ENCODE data around the gene CD22. TPM values are rescaled to one million over a fixed set of nuclear protein-coding genes. Genes with fewer than 3 reads are reported as not detected.

CD22 gene
- total and polyA plus RNA-seq, 2 donors (not counting 3 experiments of a cell fraction or from before 2014, with no cell fraction given): not detected

GRCh38 chr19:35345671-35346111, 16.7 kb downstream of the CD22 start:
- CTCF ChIA-PET: no interaction called here

More at GRCh38 chr19:35345671-35346111, 16.7 kb downstream of the CD22 start:
- H3K4me2 ChIP-seq (ENCODE audit: insufficient read depth, low read length): no peak overlapping the region
- H3K4me1 ChIP-seq (ENCODE audit: control insufficient read depth, extremely low read depth, insufficient read depth, low read length): no peaks in the 10 kb centered on the region
- H3K27ac ChIP-seq (ENCODE audit: insufficient read depth, low read depth, low read length): no peak overlapping the region
- no peaks in the 10 kb centered on the region for H3K9me1 ChIP-seq (replicated peaks; ENCODE audit: control insufficient read depth, extremely low read depth, insufficient read depth, low read length)
- H3K9me3 ChIP-seq (replicated peaks; ENCODE audit: control insufficient read depth, insufficient read depth, low read length): no peaks in the 10 kb centered on the region
- H3K27me3 ChIP-seq (ENCODE audit: control insufficient read depth in 2 of 2, insufficient read depth in 2 of 2, low read length in 2 of 2): no peaks in the 10 kb centered on the region
- H3K4me3 ChIP-seq (replicated peaks in 1 of 3; ENCODE audit: insufficient read depth in 1 of 3, low read depth in 1 of 3, low read length in 3 of 3): no peak overlapping the region
- no TSS peak for BruUV-seq (replicated peaks)
- DNase-seq (ENCODE audit: low read depth, low spot score) (no peak), FAIRE-seq (no peak)
- H2AFZ ChIP-seq (ENCODE audit: low read depth, low read length): no peak overlapping the region
- dilution Hi-C loops (cut with MboI; ENCODE audit: extremely low pct_ligation_motif_present, low sequenced_read_pairs) (no loop called here), intact Hi-C loops (cut with micrococcal nuclease) (no loop called here)
- TF ChIP-seq GATA2 (IDR thresholded peaks at IDR 0.05; ENCODE audit: insufficient read depth, insufficient read length, low read depth, low read length): no peak
- no peak for TF ChIP-seq EZH2 (IDR thresholded peaks at IDR 0.05; ENCODE audit: borderline replicate concordance, low read depth, low read length, severe bottlenecking)
- TF ChIP-seq MAX (IDR thresholded peaks at IDR 0.05; ENCODE audit: insufficient read depth, insufficient read length): no peak
- TF ChIP-seq CTCF (IDR thresholded peaks at IDR 0.05; ENCODE audit: extremely low read depth in 1 of 2, insufficient read depth in 1 of 2, low read depth in 1 of 2, low read length in 2 of 2): no peak
- no peak for TF ChIP-seq FOS (IDR thresholded peaks at IDR 0.05; ENCODE audit: borderline replicate concordance, insufficient read depth, low read length)
- no peak for TF ChIP-seq POLR2AphosphoS5 (IDR thresholded peaks at IDR 0.05; ENCODE audit: insufficient read depth, low read depth, low read length)
- TF ChIP-seq POLR2A (IDR thresholded peaks at IDR 0.05; ENCODE audit: low read depth, low read length): no peak
- TF ChIP-seq MYC (IDR thresholded peaks at IDR 0.05; ENCODE audit: low read depth, low read length): no peak
- no peak for TF ChIP-seq JUN (IDR thresholded peaks at IDR 0.05; ENCODE audit: borderline replicate concordance, insufficient read depth, insufficient read length, low read depth)
- H4K20me1 ChIP-seq (replicated peaks; ENCODE audit: control insufficient read depth, extremely low read depth, insufficient read depth, low read length): no peaks in the 10 kb centered on the region
- H3K36me3 ChIP-seq (ENCODE audit: control insufficient read depth in 2 of 2, extremely low read depth in 1 of 2, insufficient read depth in 2 of 2, low read length in 2 of 2): no peaks in the 10 kb centered on the region
- no peaks in the 10 kb centered on the region for H3K79me2 ChIP-seq (ENCODE audit: control insufficient read depth, insufficient read depth, low read length)
- H3K9ac ChIP-seq (replicated peaks; ENCODE audit: extremely low read depth, insufficient read depth, low read length): no peak overlapping the region
- POLR2A ChIA-PET: interaction anchor here (0.6 kb wide), 1 partner anchor 12 kb away, joined by 5 read pairs; no protein-coding TSS in a partner anchor
